GM23338 (cell line): ENCODE results near the gene CACNA1G. TPM values are rescaled to one million over a fixed set of nuclear protein-coding genes. Genes with fewer than 3 reads are reported as not detected.

ENCODE experiments used
- ATAC-seq: fragments of 200-7000 bp; cut with Tn5 transposase; 3 replicates; pipeline ENCODE4 v1.9.1; 2020
- DNase-seq: peaks from one replicate; pipeline ENCODE4 v3.0.0-alpha.2; 2015; ENCODE audit warnings: low spot score
- H2AFZ ChIP-seq: fragments of 200-600 bp; sonication (generic); 2 replicates; pipeline ENCODE4 v1.8.0; 2016; ENCODE audit warnings: antibody characterized with exemption, mild to moderate bottlenecking, moderate library complexity
- H3F3A ChIP-seq: fragments of 200-600 bp; sonication (generic); replicated peaks from 2 replicates; pipeline ENCODE4 v1.8.0; 2017; ENCODE audit warnings: antibody characterized with exemption, mixed run types, low read depth
- H3K27ac ChIP-seq: fragments of 200-600 bp; sonication (generic); 2 replicates; pipeline ENCODE4 v1.6.1; 2016; ENCODE audit warnings: low read depth
- H3K27me3 ChIP-seq: fragments of 200-600 bp; sonication (generic); 2 replicates; pipeline ENCODE4 v1.8.0; 2016; ENCODE audit warnings: mild to moderate bottlenecking, mixed run types, moderate library complexity; ENCODE audit not compliant: insufficient read depth
- H3K36me3 ChIP-seq: fragments of 200-600 bp; sonication (generic); 2 replicates; pipeline ENCODE4 v1.8.0; 2016; ENCODE audit warnings: mild to moderate bottlenecking; ENCODE audit not compliant: insufficient read depth
- H3K4me1 ChIP-seq: fragments of 200-600 bp; sonication (generic); 2 replicates; pipeline ENCODE4 v1.8.0; 2016; ENCODE audit warnings: mild to moderate bottlenecking, moderate library complexity; ENCODE audit not compliant: insufficient read depth
- H3K4me2 ChIP-seq: fragments of 200-600 bp; sonication (generic); 2 replicates; pipeline ENCODE4 v1.7.1; 2017; ENCODE audit warnings: mixed run types
- H3K4me3 ChIP-seq: fragments of 200-600 bp; sonication (generic); 2 replicates; pipeline ENCODE4 v1.6.1; 2016; ENCODE audit warnings: mixed run types
- H3K79me2 ChIP-seq: fragments of 200-600 bp; sonication (generic); replicated peaks from 2 replicates; pipeline ENCODE4 v1.8.0; 2017; ENCODE audit warnings: mild to moderate bottlenecking; ENCODE audit not compliant: insufficient read depth
- H3K9me2 ChIP-seq: fragments of 200-600 bp; sonication (generic); 2 replicates; pipeline ENCODE4 v1.8.0; 2017; ENCODE audit not compliant: insufficient read depth
- H4K20me1 ChIP-seq: fragments of 200-600 bp; sonication (generic); replicated peaks from 2 replicates; pipeline ENCODE4 v1.8.0; 2017; ENCODE audit warnings: mild to moderate bottlenecking; ENCODE audit not compliant: insufficient read depth
- H3K27ac Mint-ChIP-seq: 2 replicates; pipeline ENCODE4 v1.8.0; 2020; ENCODE audit warnings: inconsistent platforms, mild to moderate bottlenecking, moderate library complexity, mixed read lengths
- H3K27me3 Mint-ChIP-seq: 3 replicates; pipeline ENCODE4 v1.8.0; 2022; ENCODE audit warnings: low read depth, mild to moderate bottlenecking, moderate library complexity, mixed read lengths, inconsistent platforms; ENCODE audit not compliant: insufficient read depth, poor library complexity
- H3K36me3 Mint-ChIP-seq: 3 replicates; pipeline ENCODE4 v1.8.0; 2021; ENCODE audit warnings: low read depth, mild to moderate bottlenecking, inconsistent platforms, moderate library complexity, mixed read lengths
- H3K4me1 Mint-ChIP-seq: 3 replicates; pipeline ENCODE4 v1.8.0; 2020; ENCODE audit warnings: mild to moderate bottlenecking, inconsistent platforms, mixed read lengths
- H3K4me3 Mint-ChIP-seq: 3 replicates; pipeline ENCODE4 v1.8.0; 2021; ENCODE audit warnings: moderate library complexity, mild to moderate bottlenecking, inconsistent platforms, mixed read lengths
- H3K9me3 Mint-ChIP-seq: 3 replicates; pipeline ENCODE4 v1.8.0; 2020; ENCODE audit warnings: moderate library complexity, mild to moderate bottlenecking, inconsistent platforms, mixed read lengths
- CREB1 ChIP-seq: fragments of 250-450 bp; sonication (Bioruptor Pico); IDR thresholded peaks from 2 replicates; pipeline ENCODE4 v1.5.0; 2020; ENCODE audit warnings: low read depth, mild to moderate bottlenecking, moderate library complexity
- CTCF ChIP-seq, 2 experiments: fragments of 200-600 bp in 1 of 2; sonication (generic) in 1 of 2; conservative IDR thresholded peaks; 2 replicates each; pipeline versions ENCODE4 v1.5.1 to v1.6.1; 2016 to 2017; ENCODE audit warnings: antibody characterized with exemption in 2 of 2, low read depth in 2 of 2, mild to moderate bottlenecking in 2 of 2, moderate library complexity in 1 of 2
- EZH2 ChIP-seq: fragments of 200-600 bp; sonication (generic); IDR thresholded peaks from one replicate; pipeline ENCODE4 v1.8.0; 2017; ENCODE audit warnings: antibody characterized with exemption, mild to moderate bottlenecking, low read depth; ENCODE audit not compliant: unreplicated experiment
- EZH2phosphoT487 ChIP-seq: fragments of 200-600 bp; sonication (generic); IDR thresholded peaks from one replicate; pipeline ENCODE4 v1.8.1; 2018; ENCODE audit warnings: antibody characterized with exemption; ENCODE audit not compliant: unreplicated experiment
- JUNB ChIP-seq: IDR thresholded peaks from one replicate; pipeline ENCODE4 v1.6.1; 2016; ENCODE audit warnings: antibody characterized with exemption; ENCODE audit not compliant: unreplicated experiment
- NANOG ChIP-seq: IDR thresholded peaks from 2 replicates; pipeline ENCODE4 v1.6.1; 2016; ENCODE audit warnings: antibody characterized with exemption, borderline replicate concordance
- ZNF114 ChIP-seq: fragments of 250-450 bp; sonication (Bioruptor Pico); IDR thresholded peaks from 2 replicates; pipeline ENCODE4 v1.5.0; 2020; ENCODE audit warnings: mild to moderate bottlenecking, moderate library complexity
- ZNF331 ChIP-seq: fragments of 250-450 bp; sonication (Bioruptor Pico); IDR thresholded peaks from 2 replicates; pipeline ENCODE4 v1.5.0; 2020; ENCODE audit warnings: low read depth, mild to moderate bottlenecking, moderate library complexity
- ZNF462 ChIP-seq: fragments of 250-450 bp; sonication (Bioruptor Pico); IDR thresholded peaks from 2 replicates; pipeline ENCODE4 v1.5.0; 2020; ENCODE audit warnings: mild to moderate bottlenecking, moderate library complexity
- polyA plus RNA-seq: library from polyadenylated mRNA; unstranded; fragments of >200 nt; fragmentation: Nextera tagmentation; extraction: Ambion mirVana; gene quantifications from 2 replicates; pipeline ENCODE4 v1.2.1, GENCODE V29; 2016
- total RNA-seq: library from RNA; depleted of rRNA; stranded (reverse); fragments of >200 nt; shearing (Covaris generic); gene quantifications from 2 replicates; pipeline ENCODE4 v1.2.3, GENCODE V29; 2014

CACNA1G gene
- total and polyA plus RNA-seq, 2 experiments from 2014 or later = 1.4 to 5.1 TPM

GRCh38 chr17:50576864-50577263, 16.3 kb downstream of the CACNA1G start (continued):
- TF ChIP-seq ZNF462 (CRISPR knock-in tag) (no peak), CREB1 (CRISPR knock-in tag) (no peak), EZH2 (no peak), ZNF114 (CRISPR knock-in tag) (no peak), CTCF (conservative IDR thresholded peaks at IDR 0.05; ENCODE audit: low read depth in 2 of 2) (no peak)

GRCh38 chr17:50577451-50577954, 17.0 kb downstream of the CACNA1G start:
- Histone ChIP-seq H4K20me1 (no peaks in the 10 kb centered on the region), H3K36me3 (no peaks in the 10 kb centered on the region), H3K4me3 (no peak overlapping the region), H3K27ac (no peak overlapping the region), H2AFZ (no peak overlapping the region), H3K9me2 (no peaks in the 10 kb centered on the region), H3K4me1 (peaks cover 8% of the 10 kb centered on the region), H3K27me3 (no peaks in the 10 kb centered on the region), H3K4me2 (no peak overlapping the region), H3F3A (no peaks in the 10 kb centered on the region), H3K79me2 (no peaks in the 10 kb centered on the region)
- Mint-ChIP-seq H3K4me3 (no peak overlapping the region; the same call in 2 of the 3 replicates), H3K36me3 (no peaks in the 10 kb centered on the region), H3K9me3 (no peaks in the 10 kb centered on the region; the same call in 2 of the 3 replicates), H3K27ac (no peak overlapping the region), H3K27me3 (peaks cover 3% of the 10 kb centered on the region), H3K4me1 (peaks cover 20% of the 10 kb centered on the region)
- no peak for DNase-seq
- no peak for ATAC-seq
- TF ChIP-seq EZH2phosphoT487 (no peak), JUNB (no peak), ZNF114 (CRISPR knock-in tag) (no peak), NANOG (no peak), ZNF331 (no peak)
